Left ventricle myocardium inferior (tissue), 1 donor: ENCODE measurements around the gene TGFB2. TPM values are rescaled to one million over a fixed set of nuclear protein-coding genes. Genes with fewer than 3 reads are reported as not detected.

Source experiments
- DNase-seq: peaks from one replicate; pipeline ENCODE4 v3.0.0-alpha.2; 2020
- H3K27ac ChIP-seq: fragments of 200-600 bp; replicated peaks from 2 replicates; pipeline ENCODE4 v1.8.0; 2021
- H3K27me3 ChIP-seq: fragments of 200-600 bp; 2 replicates; pipeline ENCODE4 v1.8.0; 2021; ENCODE audit warnings: low read depth
- H3K36me3 ChIP-seq: fragments of 200-600 bp; 2 replicates; pipeline ENCODE4 v1.8.0; 2021
- H3K4me1 ChIP-seq: fragments of 200-600 bp; 2 replicates; pipeline ENCODE4 v1.8.0; 2021
- H3K4me3 ChIP-seq: fragments of 200-600 bp; 2 replicates; pipeline ENCODE4 v1.8.0; 2021; ENCODE audit warnings: mild to moderate bottlenecking, moderate library complexity
- H3K9me3 ChIP-seq: fragments of 200-600 bp; replicated peaks from 2 replicates; pipeline ENCODE4 v1.8.0; 2021
- intact Hi-C: fragments of 100-400 bp; cut with micrococcal nuclease; formaldehyde crosslinking; loops from one replicate; pipeline ENCODE4 v1.11.0; 2022
- total RNA-seq: library from RNA; stranded (reverse); fragmentation: NEBNext Ultra II Directional; extraction: Animal tissue kit (Norgen Biotek cat#: 25700); gene quantifications from one replicate; pipeline ENCODE4 v1.2.1, GENCODE V29; 2021
- TF ChIP-seq, protein P1 (sequence below): fragments of 200-600 bp; IDR thresholded peaks from 2 replicates; pipeline ENCODE4 v1.8.0; 2021; ENCODE audit warnings: antibody characterized with exemption, mild to moderate bottlenecking, borderline replicate concordance
- donor health status: DM: no; HTN: yes; CAD: no; lungs with severe emphysema.

The TGFB2 gene
- total RNA-seq, 1 donor from 2014 or later, result 4.4 TPM

DNA sequence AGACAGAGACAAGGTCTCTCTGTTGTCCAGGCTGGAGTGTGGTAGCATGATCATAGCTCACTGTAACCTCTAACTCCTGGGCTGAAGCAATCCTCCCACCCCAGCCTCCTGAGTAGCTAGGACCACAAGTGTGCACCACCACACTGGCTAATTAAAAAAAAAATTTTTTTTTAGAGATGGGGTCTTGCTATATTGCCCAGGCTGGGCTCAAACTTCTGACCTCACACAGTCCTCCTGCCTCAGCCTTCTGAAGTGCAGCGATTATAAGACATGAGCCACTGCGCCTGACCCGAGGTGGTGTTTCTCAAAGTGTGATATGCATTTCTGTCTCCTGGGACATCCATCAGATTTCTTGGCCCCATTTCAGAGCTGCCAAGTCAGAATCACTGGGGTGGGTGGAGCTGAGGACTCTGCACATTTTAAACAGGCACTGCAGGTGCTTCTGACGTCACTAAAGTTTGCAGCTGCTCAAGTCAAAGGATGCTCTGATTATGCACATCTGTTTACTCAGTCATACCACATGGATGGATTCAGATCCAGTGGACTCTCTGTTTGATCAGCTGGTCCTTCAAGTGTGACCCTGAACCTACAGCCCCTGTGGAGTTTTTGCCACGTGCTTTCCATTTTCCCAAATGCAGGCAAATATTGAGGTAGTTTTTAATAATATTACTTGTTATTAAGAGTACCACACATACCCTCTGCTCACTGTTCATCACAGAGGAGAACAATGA is 21.4 kb downstream of the TGFB2 start:
- intact Hi-C loops, result no loop called here
- no peak overlapping the region for H3K4me3 ChIP-seq
- no peaks in the 10 kb centered on the region for H3K9me3 ChIP-seq
- peaks cover 19% of the 10 kb centered on the region for H3K4me1 ChIP-seq
- DNase-seq, result no peak
- TF ChIP-seq, protein P1, sequence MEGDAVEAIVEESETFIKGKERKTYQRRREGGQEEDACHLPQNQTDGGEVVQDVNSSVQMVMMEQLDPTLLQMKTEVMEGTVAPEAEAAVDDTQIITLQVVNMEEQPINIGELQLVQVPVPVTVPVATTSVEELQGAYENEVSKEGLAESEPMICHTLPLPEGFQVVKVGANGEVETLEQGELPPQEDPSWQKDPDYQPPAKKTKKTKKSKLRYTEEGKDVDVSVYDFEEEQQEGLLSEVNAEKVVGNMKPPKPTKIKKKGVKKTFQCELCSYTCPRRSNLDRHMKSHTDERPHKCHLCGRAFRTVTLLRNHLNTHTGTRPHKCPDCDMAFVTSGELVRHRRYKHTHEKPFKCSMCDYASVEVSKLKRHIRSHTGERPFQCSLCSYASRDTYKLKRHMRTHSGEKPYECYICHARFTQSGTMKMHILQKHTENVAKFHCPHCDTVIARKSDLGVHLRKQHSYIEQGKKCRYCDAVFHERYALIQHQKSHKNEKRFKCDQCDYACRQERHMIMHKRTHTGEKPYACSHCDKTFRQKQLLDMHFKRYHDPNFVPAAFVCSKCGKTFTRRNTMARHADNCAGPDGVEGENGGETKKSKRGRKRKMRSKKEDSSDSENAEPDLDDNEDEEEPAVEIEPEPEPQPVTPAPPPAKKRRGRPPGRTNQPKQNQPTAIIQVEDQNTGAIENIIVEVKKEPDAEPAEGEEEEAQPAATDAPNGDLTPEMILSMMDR, result no peak
- H3K36me3 ChIP-seq, result no peaks in the 10 kb centered on the region
- no peak overlapping the region for H3K27ac ChIP-seq
- H3K27me3 ChIP-seq, result no peaks in the 10 kb centered on the region

- no peaks in the 10 kb centered on the region for H3K9me3 ChIP-seq
- DNase-seq, result no peak
- no peaks in the 10 kb centered on the region for H3K36me3 ChIP-seq
- H3K4me1 ChIP-seq, result peaks cover 25% of the 10 kb centered on the region
- no peak overlapping the region for H3K27ac ChIP-seq
- no peak overlapping the region for H3K4me3 ChIP-seq
- TF ChIP-seq, protein P1, result no peak
- H3K27me3 ChIP-seq, result no peaks in the 10 kb centered on the region
- intact Hi-C loops, result no loop called here
Observed at GRCh38 chr1:218367118-218367517, 22.0 kb downstream of the TGFB2 start.

GRCh38 chr1:218368686-218369085 is 23.6 kb downstream of the TGFB2 start:
- Histone ChIP-seq H3K27ac (peak overlapping the region; percentile 73), H3K9me3 (no peaks in the 10 kb centered on the region), H3K4me3 (no peak overlapping the region), H3K27me3 (no peaks in the 10 kb centered on the region), H3K4me1 (peaks cover 38% of the 10 kb centered on the region), H3K36me3 (no peaks in the 10 kb centered on the region)
- no peak for DNase-seq
- intact Hi-C loops, result no loop called here
- TF ChIP-seq, protein P1, result no peak

DNA sequence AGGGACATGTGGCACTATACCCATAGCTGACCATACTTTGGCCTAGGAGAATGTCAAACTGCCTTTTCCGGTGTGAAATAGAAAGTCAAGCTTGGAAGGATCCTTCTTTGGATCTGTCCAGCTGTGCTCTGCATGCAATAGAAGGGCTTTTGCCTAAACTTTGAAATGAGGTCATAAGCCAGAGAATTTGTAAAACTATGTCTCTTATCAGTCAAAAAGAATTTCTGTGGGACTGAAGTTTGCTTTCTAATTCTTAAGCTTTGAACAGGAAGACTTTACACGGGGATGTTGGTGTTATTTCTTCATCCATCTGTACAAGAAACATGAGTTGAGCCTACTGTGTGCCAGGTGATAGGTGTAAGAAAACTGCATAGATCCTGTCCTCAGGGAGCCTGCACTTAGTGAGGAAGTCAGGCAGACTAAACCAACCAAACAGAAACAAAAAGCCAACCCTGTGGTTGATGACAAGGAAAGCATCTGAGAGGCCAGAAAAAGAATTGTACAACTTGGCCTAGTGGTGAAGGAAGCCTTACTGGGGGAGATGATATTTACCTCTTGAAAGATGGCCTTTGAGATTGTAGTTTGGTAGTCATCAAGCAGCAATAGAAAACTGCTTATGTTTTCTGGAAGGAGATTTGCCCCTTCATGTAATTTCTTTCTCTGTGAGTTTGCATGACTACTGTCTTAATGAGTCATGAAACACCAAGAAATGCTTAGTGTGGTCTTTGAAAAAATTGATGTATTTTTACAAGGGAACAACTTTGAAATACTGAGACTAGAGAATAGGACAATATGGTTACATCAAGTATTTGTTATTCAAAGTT is 24.8 kb downstream of the TGFB2 start:
- no peak overlapping the region for H3K4me3 ChIP-seq
- peak overlapping the region; percentile 73 for H3K27ac ChIP-seq
- H3K4me1 ChIP-seq, result peaks cover 43% of the 10 kb centered on the region
- TF ChIP-seq, protein P1, result no peak
- intact Hi-C loops, result no loop called here
- no peaks in the 10 kb centered on the region for H3K9me3 ChIP-seq
- no peak for DNase-seq
- H3K36me3 ChIP-seq, result no peaks in the 10 kb centered on the region
- H3K27me3 ChIP-seq, result no peaks in the 10 kb centered on the region

- Histone ChIP-seq H3K27ac (peak overlapping the region; percentile 65), H3K9me3 (no peaks in the 10 kb centered on the region), H3K4me1 (peaks cover 46% of the 10 kb centered on the region), H3K36me3 (no peaks in the 10 kb centered on the region), H3K4me3 (no peak overlapping the region), H3K27me3 (no peaks in the 10 kb centered on the region)
- intact Hi-C loops, result no loop called here
- TF ChIP-seq, protein P1, result no peak
- no peak for DNase-seq
Observed at GRCh38 chr1:218371927-218372672, 27.0 kb downstream of the TGFB2 start.
